GM12872 (cell line): ENCODE results near the gene ASAP2.

Experiments used
- CTCF ChIP-seq: IDR thresholded peaks from 3 replicates; pipeline ENCODE4 v1.5.1; 2011; ENCODE audit warnings: low read depth, mild to moderate bottlenecking, low read length, moderate library complexity; ENCODE audit not compliant: insufficient read depth

ASAP2 gene

DNA sequence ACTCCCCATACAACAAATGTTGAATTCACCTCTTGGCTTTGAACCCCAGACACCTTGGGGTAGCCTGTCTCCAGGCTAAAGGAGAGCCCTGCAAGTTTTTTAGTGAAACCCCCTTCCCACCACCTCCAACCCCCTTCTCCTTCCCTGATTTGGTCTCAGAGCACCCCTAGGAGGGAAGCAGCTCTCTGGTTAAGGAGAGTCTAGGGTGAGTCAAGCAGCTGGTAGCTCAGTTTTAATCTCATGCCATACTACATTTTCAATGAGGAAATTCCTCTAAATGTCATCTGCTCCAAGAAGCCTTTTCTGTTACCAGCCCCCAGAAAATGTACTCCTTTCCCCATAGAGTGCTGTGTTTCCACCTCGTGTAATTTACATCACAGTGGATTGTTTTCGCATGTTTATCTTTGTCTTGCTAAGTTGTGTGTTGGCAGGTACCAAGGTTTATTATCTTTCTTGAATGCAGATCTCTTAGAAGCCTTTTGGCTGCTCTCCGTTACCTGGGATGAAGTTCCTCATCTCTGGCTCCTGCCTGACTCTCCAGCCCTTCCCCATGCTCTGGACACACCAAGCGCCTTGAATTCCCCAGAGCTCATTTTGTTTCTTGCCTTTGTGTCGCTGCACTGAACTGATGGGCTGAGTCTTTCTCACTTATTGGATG, 82.2 kb downstream of the ASAP2 start:
- no peak for TF ChIP-seq CTCF

GRCh38 chr2:9291331-9291730, 84.7 kb downstream of the ASAP2 start:
- no peak for TF ChIP-seq CTCF

DNA sequence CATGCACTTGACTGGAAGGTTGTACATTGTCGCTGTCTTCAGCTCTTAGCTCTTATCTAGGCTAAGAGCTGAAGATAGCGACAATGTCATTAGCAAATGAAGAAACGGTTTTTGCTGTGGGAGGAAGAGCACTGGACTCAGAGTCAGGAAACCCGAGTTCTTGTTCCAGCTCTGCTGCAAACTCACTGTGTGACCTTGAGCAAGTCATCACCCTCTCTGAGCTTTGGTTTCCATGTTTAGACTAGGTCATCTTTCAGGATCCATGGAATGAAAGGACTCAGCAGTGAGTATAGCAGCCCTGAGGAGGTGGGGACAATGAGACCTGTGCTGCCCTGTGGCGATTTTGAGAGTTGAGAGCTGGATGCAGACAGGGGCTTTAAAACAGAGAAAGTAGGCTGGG, 85.3 kb downstream of the ASAP2 start:
- no peak for TF ChIP-seq CTCF

DNA sequence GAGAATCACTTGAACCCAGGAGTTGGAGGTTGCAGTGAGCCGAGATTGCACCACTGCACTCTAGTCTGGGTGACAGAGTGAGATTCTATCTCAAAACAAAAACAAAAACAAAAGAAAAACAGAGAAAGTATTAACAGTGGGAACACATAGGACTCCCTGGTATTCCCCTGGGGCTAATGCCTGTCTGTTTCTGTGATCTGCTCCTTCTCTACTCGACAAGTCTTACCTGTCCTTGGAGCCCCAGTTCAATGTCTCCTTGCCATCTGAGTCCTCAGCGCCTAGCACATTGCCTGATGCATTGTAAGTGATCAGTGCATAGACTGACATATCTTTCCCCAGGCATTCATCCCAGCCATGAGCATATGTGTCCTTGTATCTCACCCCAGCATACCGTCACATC, 85.8 kb downstream of the ASAP2 start:
- TF ChIP-seq CTCF = no peak

- TF ChIP-seq CTCF = no peak
Measured at GRCh38 chr2:9294764-9295163, 88.2 kb downstream of the ASAP2 start.

- no peak for TF ChIP-seq CTCF
Measured at GRCh38 chr2:9296559-9296958, 89.9 kb downstream of the ASAP2 start.

DNA sequence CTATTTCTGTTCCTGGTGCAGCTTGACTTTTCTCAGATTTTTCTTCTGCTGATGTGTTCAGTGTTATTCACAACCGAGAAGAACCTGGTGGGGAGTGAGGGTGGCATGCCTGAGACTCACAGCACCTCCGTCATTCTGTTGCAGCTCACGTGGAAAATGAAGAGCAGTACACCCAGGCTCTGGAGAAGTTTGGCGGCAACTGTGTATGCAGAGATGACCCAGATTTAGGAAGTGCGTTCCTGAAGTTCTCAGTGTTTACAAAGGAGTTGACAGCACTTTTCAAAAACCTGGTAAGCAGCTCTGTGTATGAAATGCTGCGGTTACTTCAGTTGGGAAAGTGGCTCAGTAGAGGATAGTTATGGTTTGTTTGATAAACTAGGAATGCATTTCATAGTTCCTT, 90.5 kb downstream of the ASAP2 start:
- no peak for TF ChIP-seq CTCF
